Endothelial cell of umbilical vein (primary cell): ENCODE data around the gene GPRASP1.

ENCODE experiments used
- EZH2 ChIP-seq: IDR thresholded peaks from 2 replicates; pipeline ENCODE4 v1.6.1; 2012; ENCODE audit warnings: borderline replicate concordance, low read depth, mild to moderate bottlenecking, moderate library complexity, low read length, inconsistent platforms; ENCODE audit not compliant: severe bottlenecking
- GATA2 ChIP-seq: IDR thresholded peaks from 2 replicates; pipeline ENCODE4 v1.7.0; 2011; ENCODE audit warnings: low read depth, mild to moderate bottlenecking, moderate library complexity, mixed read lengths, low read length; ENCODE audit not compliant: insufficient read length, insufficient read depth
- JUN ChIP-seq: IDR thresholded peaks from 2 replicates; pipeline ENCODE4 v1.6.1; 2011; ENCODE audit warnings: borderline replicate concordance, low read depth; ENCODE audit not compliant: insufficient read length, insufficient read depth
- POLR2A ChIP-seq: IDR thresholded peaks from 2 replicates; pipeline ENCODE4 v1.6.1; 2012; ENCODE audit warnings: low read depth, mild to moderate bottlenecking, control low read depth, low read length
- POLR2AphosphoS5 ChIP-seq: IDR thresholded peaks from 2 replicates; pipeline ENCODE4 v1.6.1; 2012; ENCODE audit warnings: low read depth, mild to moderate bottlenecking, control low read depth, low read length, moderate library complexity; ENCODE audit not compliant: insufficient read depth
- TF ChIP-seq, protein P1 (sequence below), 2 donors: IDR thresholded peaks; 1 replicate in 1 of 2; 2 replicates in 1 of 2; pipeline ENCODE4 v1.5.1; 2011; ENCODE audit warnings: low read length in 2 of 2, mild to moderate bottlenecking in 2 of 2, moderate library complexity in 2 of 2, control low read depth in 1 of 2, inconsistent platforms in 1 of 2, low read depth in 1 of 2; ENCODE audit not compliant: insufficient read depth in 1 of 2; ENCODE audit errors: extremely low read depth in 1 of 2

DNA sequence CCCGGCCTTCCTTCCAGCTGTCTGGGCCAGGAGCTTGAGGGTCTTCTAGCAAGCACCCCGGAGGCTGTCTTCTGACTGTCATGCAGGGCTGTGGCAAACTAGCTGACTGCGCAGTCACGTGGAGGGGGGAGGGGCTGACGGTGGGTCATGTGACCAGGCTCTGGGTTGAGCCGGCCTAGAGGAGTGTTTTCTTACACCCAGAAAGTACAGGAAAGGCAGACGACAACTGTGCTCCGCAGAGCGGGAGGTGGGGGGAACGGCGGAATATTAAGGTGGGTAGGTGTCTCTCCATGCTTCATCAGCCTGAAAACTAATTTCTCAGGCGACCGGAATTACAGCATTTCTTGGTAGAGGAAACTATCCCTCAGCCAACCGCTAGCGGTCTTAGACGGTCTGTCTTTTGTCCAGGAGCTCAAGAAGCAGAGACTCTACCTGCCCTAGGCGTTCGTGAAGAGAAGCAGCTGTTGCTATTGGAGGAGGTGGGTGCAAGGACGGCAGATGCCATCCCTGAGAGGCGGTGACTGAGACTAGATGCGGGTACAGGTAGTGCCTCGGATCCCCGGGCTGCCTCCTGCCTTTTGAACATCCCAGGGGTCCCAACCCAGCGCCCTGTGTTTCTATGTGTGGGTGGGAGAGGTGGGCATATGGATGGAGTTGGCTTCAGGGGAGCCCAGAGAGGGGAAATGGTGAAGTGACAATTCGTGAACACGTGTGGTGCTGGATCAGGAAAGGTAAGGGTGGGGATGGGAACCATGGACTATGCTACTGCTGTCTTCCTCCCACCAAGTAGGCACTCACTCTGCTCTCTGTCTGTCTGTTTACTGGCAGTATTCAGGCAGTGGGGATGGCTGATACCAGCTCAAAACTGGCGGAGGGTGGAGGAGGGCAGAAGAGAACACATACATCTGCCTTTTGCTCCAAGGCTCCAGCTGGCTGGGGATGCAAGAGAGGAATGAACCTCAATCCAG, 8.8 kb downstream of the GPRASP1 start:
- no peak for TF ChIP-seq EZH2
- TF ChIP-seq, protein P1, sequence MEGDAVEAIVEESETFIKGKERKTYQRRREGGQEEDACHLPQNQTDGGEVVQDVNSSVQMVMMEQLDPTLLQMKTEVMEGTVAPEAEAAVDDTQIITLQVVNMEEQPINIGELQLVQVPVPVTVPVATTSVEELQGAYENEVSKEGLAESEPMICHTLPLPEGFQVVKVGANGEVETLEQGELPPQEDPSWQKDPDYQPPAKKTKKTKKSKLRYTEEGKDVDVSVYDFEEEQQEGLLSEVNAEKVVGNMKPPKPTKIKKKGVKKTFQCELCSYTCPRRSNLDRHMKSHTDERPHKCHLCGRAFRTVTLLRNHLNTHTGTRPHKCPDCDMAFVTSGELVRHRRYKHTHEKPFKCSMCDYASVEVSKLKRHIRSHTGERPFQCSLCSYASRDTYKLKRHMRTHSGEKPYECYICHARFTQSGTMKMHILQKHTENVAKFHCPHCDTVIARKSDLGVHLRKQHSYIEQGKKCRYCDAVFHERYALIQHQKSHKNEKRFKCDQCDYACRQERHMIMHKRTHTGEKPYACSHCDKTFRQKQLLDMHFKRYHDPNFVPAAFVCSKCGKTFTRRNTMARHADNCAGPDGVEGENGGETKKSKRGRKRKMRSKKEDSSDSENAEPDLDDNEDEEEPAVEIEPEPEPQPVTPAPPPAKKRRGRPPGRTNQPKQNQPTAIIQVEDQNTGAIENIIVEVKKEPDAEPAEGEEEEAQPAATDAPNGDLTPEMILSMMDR (IDR thresholded peaks at IDR 0.05; ENCODE audit: extremely low read depth in 1 of 2, insufficient read depth in 1 of 2, low read depth in 1 of 2, low read length in 2 of 2): peak in 1 of 2 donors; percentile 14
- TF ChIP-seq POLR2A: no peak
- TF ChIP-seq JUN: no peak
- peak; percentile 45 for TF ChIP-seq POLR2AphosphoS5
- no peak for TF ChIP-seq GATA2
